ENCODE measurements around the gene NXPE3. TPM values are rescaled to one million over a fixed set of nuclear protein-coding genes. Genes with fewer than 3 reads are reported as not detected.

Gene NXPE3
- total RNA-seq, 1 donor: 11.2 TPM

DNA sequence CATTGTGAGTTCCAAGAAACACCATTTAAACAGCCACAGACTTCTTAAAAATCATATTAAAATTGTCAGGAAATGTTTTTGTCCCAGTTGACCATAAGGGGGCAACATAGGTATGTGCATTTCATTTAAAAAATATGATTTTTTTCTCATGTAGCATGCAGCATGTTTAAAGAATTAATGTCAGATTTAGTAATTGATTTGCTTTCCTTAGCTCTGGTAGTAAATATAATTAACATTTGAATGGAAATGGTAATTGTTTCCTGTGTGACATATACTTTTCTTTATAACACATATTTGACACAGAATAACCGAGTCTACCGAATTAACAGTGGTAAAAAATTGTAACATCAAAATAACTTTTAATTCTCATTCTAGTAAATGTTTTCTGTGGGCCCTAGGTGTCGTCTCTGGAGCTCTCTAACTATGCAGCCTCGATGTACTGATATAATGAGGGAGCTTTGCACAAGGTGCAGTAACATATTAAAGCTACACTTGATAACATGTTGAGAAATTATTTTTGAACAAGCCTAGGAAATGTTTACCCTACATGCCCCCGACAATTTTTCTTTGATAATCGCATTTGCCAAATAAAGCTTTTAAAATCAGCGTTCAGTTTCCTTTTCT, 34.9 kb downstream of the NXPE3 start:
- Histone ChIP-seq H3K27me3 (ENCODE audit: insufficient read depth, low read length) (no peaks in the 10 kb centered on the region), H3K4me2 (ENCODE audit: insufficient read depth, low read length) (no peak overlapping the region), H3K36me3 (ENCODE audit: insufficient read depth, low read length) (peaks cover 7% of the 10 kb centered on the region), H3K27ac (ENCODE audit: low read depth, low read length) (no peak overlapping the region), H3K9me3 (ENCODE audit: low read depth, low read length) (no peaks in the 10 kb centered on the region), H2AFZ (ENCODE audit: low read length) (no peak overlapping the region), H3K4me1 (ENCODE audit: insufficient read depth, low read length) (no peaks in the 10 kb centered on the region), H3K79me2 (ENCODE audit: insufficient read depth, low read length) (no peaks in the 10 kb centered on the region), H3K4me3 (ENCODE audit: insufficient read depth, low read length) (no peak overlapping the region), H4K20me1 (ENCODE audit: insufficient read depth, low read length) (no peaks in the 10 kb centered on the region)
- peak; percentile 37 for DNase-seq (ENCODE audit: insufficient read length, low spot score, missing footprints)
- TF ChIP-seq, protein P1, sequence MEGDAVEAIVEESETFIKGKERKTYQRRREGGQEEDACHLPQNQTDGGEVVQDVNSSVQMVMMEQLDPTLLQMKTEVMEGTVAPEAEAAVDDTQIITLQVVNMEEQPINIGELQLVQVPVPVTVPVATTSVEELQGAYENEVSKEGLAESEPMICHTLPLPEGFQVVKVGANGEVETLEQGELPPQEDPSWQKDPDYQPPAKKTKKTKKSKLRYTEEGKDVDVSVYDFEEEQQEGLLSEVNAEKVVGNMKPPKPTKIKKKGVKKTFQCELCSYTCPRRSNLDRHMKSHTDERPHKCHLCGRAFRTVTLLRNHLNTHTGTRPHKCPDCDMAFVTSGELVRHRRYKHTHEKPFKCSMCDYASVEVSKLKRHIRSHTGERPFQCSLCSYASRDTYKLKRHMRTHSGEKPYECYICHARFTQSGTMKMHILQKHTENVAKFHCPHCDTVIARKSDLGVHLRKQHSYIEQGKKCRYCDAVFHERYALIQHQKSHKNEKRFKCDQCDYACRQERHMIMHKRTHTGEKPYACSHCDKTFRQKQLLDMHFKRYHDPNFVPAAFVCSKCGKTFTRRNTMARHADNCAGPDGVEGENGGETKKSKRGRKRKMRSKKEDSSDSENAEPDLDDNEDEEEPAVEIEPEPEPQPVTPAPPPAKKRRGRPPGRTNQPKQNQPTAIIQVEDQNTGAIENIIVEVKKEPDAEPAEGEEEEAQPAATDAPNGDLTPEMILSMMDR (IDR thresholded peaks at IDR 0.05; ENCODE audit: extremely low read depth, low read depth, low read length): peak; percentile 61

DNA sequence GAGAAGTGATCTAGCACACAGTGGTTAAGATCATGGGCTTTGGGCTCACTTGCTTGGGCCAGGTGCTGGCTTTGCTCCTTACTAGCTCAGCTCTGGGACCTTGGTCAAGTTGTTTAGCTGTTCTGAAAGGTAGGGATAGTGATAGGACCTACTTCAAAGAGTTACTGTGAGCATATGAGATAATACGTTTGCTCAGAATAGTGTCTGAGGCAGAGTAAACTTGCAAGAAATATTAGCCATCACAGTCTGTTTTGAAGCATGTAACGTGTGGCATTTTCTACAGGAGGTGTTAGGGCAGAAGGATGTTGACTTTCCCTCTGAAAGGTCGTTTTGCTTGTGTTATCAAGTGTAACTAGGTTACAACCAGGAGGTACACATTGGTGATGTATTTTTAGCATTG, 35.8 kb downstream of the NXPE3 start:
- no peak overlapping the region for H3K4me2 ChIP-seq (ENCODE audit: insufficient read depth, low read length)
- TF ChIP-seq, protein P1 (IDR thresholded peaks at IDR 0.05; ENCODE audit: extremely low read depth, low read depth, low read length): no peak
- H2AFZ ChIP-seq (ENCODE audit: low read length): no peak overlapping the region
- no peaks in the 10 kb centered on the region for H3K4me1 ChIP-seq (ENCODE audit: insufficient read depth, low read length)
- H3K27me3 ChIP-seq (ENCODE audit: insufficient read depth, low read length): no peaks in the 10 kb centered on the region
- DNase-seq (ENCODE audit: insufficient read length, low spot score, missing footprints): no peak
- H3K4me3 ChIP-seq (ENCODE audit: insufficient read depth, low read length): no peak overlapping the region
- no peaks in the 10 kb centered on the region for H4K20me1 ChIP-seq (ENCODE audit: insufficient read depth, low read length)
- H3K36me3 ChIP-seq (ENCODE audit: insufficient read depth, low read length): peaks cover 7% of the 10 kb centered on the region
- no peaks in the 10 kb centered on the region for H3K9me3 ChIP-seq (ENCODE audit: low read depth, low read length)
- no peak overlapping the region for H3K27ac ChIP-seq (ENCODE audit: low read depth, low read length)
- H3K79me2 ChIP-seq (ENCODE audit: insufficient read depth, low read length): no peaks in the 10 kb centered on the region

DNA sequence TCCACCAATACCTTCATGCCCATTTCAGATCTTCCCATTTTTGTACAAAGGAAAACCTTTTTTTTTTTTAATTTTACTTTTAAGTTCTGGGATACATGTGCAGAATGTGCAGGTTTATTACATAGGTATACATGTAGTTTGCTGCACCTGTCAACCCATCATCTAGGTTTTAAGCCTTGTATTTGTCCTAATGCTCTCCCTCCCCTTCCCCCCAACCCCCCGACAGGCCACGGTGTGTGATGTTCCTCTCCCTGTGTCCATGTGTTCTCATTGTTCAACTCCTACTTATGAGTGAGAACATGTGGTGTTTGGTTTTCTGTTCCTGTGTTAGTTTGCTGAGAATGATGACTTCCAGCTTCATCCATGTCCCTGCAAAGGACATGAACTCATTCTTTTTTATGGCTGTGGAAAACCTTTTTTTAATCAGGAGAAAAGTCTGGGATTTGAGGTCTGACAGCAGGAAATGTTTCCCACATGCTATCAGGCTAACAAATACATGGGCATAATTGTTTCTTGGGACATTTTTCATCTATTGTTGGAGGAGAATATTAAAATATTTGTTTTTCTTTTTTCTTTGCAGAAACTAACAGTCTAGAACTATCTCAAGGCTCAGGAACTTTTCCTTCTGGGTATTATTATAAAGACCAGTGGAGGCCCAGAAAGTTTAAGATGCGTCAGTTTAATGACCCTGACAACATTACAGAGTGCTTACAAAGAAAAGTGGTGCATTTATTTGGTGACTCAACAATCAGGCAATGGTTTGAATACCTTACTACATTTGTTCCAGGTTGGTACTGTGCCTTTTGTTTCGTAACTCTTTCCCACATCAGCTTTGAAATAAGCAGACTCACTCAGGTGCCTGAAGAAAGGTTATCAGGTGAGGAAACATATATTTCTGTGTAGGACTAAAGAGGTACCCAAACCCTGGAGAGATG, 37.5 kb downstream of the NXPE3 start:
- Histone ChIP-seq H3K4me1 (ENCODE audit: insufficient read depth, low read length) (no peaks in the 10 kb centered on the region), H3K36me3 (ENCODE audit: insufficient read depth, low read length) (peaks cover 9% of the 10 kb centered on the region), H3K9me3 (ENCODE audit: low read depth, low read length) (no peaks in the 10 kb centered on the region), H3K4me2 (ENCODE audit: insufficient read depth, low read length) (no peak overlapping the region), H2AFZ (ENCODE audit: low read length) (no peak overlapping the region), H3K79me2 (ENCODE audit: insufficient read depth, low read length) (no peaks in the 10 kb centered on the region), H4K20me1 (ENCODE audit: insufficient read depth, low read length) (no peaks in the 10 kb centered on the region), H3K27me3 (ENCODE audit: insufficient read depth, low read length) (no peaks in the 10 kb centered on the region), H3K4me3 (ENCODE audit: insufficient read depth, low read length) (no peak overlapping the region), H3K27ac (ENCODE audit: low read depth, low read length) (no peak overlapping the region)
- TF ChIP-seq, protein P1 (IDR thresholded peaks at IDR 0.05; ENCODE audit: extremely low read depth, low read depth, low read length): no peak
- DNase-seq (ENCODE audit: insufficient read length, low spot score, missing footprints): no peak

DNA sequence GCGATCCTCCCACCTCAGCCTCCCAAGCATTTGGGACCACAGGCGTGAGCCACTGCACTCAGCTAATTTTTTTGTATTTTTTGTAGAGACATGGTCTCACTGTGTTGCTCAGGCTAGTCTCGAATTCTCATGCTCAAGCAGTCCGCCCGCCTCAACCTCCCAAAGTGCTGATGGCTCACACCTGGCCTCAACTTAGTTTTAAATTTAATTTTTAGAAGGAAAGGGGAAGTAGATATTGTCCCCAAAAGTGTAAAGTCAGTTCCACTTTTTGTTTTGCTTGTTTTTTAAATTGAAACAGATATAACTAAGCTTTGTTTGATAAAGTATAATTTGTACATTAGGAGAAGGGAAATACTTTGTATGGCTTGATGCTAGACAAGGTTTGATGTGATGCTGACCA, 39.0 kb downstream of the NXPE3 start:
- H3K4me2 ChIP-seq (ENCODE audit: insufficient read depth, low read length): no peak overlapping the region
- no peak overlapping the region for H3K27ac ChIP-seq (ENCODE audit: low read depth, low read length)
- H4K20me1 ChIP-seq (ENCODE audit: insufficient read depth, low read length): no peaks in the 10 kb centered on the region
- H3K79me2 ChIP-seq (ENCODE audit: insufficient read depth, low read length): no peaks in the 10 kb centered on the region
- H3K4me3 ChIP-seq (ENCODE audit: insufficient read depth, low read length): no peak overlapping the region
- no peaks in the 10 kb centered on the region for H3K27me3 ChIP-seq (ENCODE audit: insufficient read depth, low read length)
- H3K36me3 ChIP-seq (ENCODE audit: insufficient read depth, low read length): peaks cover 17% of the 10 kb centered on the region
- no peaks in the 10 kb centered on the region for H3K4me1 ChIP-seq (ENCODE audit: insufficient read depth, low read length)
- no peak overlapping the region for H2AFZ ChIP-seq (ENCODE audit: low read length)
- TF ChIP-seq, protein P1 (IDR thresholded peaks at IDR 0.05; ENCODE audit: extremely low read depth, low read depth, low read length): no peak
- no peaks in the 10 kb centered on the region for H3K9me3 ChIP-seq (ENCODE audit: low read depth, low read length)
- no peak for DNase-seq (ENCODE audit: insufficient read length, low spot score, missing footprints)
